Liver (tissue), 9 donors: ENCODE measurements around the gene RNF181. TPM values are rescaled to one million over a fixed set of nuclear protein-coding genes. Genes with fewer than 3 reads are reported as not detected.

Experiments
- DNase-seq: peaks from one replicate; pipeline ENCODE4 v3.0.0-alpha.2; 2017; ENCODE audit warnings: low spot score
- H3K27ac ChIP-seq, 2 donors: one replicate each; pipeline ENCODE4 v1.7.0; 2013; ENCODE audit warnings: inconsistent platforms in 2 of 2, low read length in 2 of 2, control low read depth in 1 of 2, low read depth in 1 of 2, mild to moderate bottlenecking in 1 of 2
- H3K27me3 ChIP-seq, 4 donors: one replicate each; pipeline versions ENCODE4 v1.6.1 to v1.7.0; 2013; ENCODE audit warnings: low read length in 3 of 4, inconsistent platforms in 1 of 4, mild to moderate bottlenecking in 1 of 4, moderate library complexity in 1 of 4; ENCODE audit not compliant: control insufficient read depth in 4 of 4, insufficient read depth in 4 of 4
- H3K36me3 ChIP-seq, 4 donors: one replicate each; pipeline versions ENCODE4 v1.6.1 to v1.7.0; 2013; ENCODE audit warnings: low read length in 3 of 4, mild to moderate bottlenecking in 3 of 4, low read depth in 1 of 4, moderate library complexity in 1 of 4; ENCODE audit not compliant: control insufficient read depth in 4 of 4, insufficient read depth in 3 of 4
- H3K4me1 ChIP-seq, 4 donors: one replicate each; pipeline versions ENCODE4 v1.6.1 to v1.7.0; 2013; ENCODE audit warnings: low read length in 3 of 4, mild to moderate bottlenecking in 3 of 4, moderate library complexity in 1 of 4; ENCODE audit not compliant: control insufficient read depth in 4 of 4, insufficient read depth in 4 of 4
- H3K4me3 ChIP-seq, 3 donors: one replicate each; pipeline versions ENCODE4 v1.6.1 to v1.7.0; 2013; ENCODE audit warnings: low read length in 3 of 3, control low read depth in 1 of 3, low read depth in 1 of 3, mild to moderate bottlenecking in 1 of 3
- H3K9ac ChIP-seq, 2 donors: one replicate each; pipeline ENCODE4 v1.7.0; 2013; ENCODE audit warnings: low read length in 2 of 2, mild to moderate bottlenecking in 2 of 2, moderate library complexity in 2 of 2, control low read depth in 1 of 2, low read depth in 1 of 2
- H3K9me3 ChIP-seq, 4 donors: one replicate each; pipeline versions ENCODE4 v1.6.1 to v1.7.0; 2013; ENCODE audit warnings: low read length in 3 of 4; ENCODE audit not compliant: control insufficient read depth in 4 of 4
- EGR1 ChIP-seq, 2 donors: IDR thresholded peaks; 2 replicates each; pipeline ENCODE4 v1.6.1; 2016 to 2018; ENCODE audit warnings: antibody characterized with exemption in 2 of 2, low read depth in 2 of 2
- FOXA2 ChIP-seq: IDR thresholded peaks from 2 replicates; pipeline ENCODE4 v1.6.1; 2016; ENCODE audit warnings: antibody characterized with exemption
- GABPA ChIP-seq, 2 donors: IDR thresholded peaks in 1 of 2; conservative IDR thresholded peaks in 1 of 2; 2 replicates each; pipeline ENCODE4 v1.6.1; 2016; ENCODE audit warnings: antibody characterized with exemption in 2 of 2, mild to moderate bottlenecking in 1 of 2, moderate library complexity in 1 of 2
- HNF4A ChIP-seq, 2 donors: conservative IDR thresholded peaks; 2 replicates each; pipeline ENCODE4 v1.6.1; 2016; ENCODE audit warnings: antibody characterized with exemption in 2 of 2, mild to moderate bottlenecking in 2 of 2
- HNF4G ChIP-seq: IDR thresholded peaks from 2 replicates; pipeline ENCODE4 v1.6.1; 2016; ENCODE audit warnings: antibody characterized with exemption
- JUND ChIP-seq, 2 donors: IDR thresholded peaks; 2 replicates each; pipeline ENCODE4 v1.6.1; 2016; ENCODE audit warnings: antibody characterized with exemption in 2 of 2
- NR2F2 ChIP-seq: IDR thresholded peaks from 2 replicates; pipeline ENCODE4 v1.6.1; 2016; ENCODE audit warnings: antibody characterized with exemption
- RAD21 ChIP-seq, 2 donors: IDR thresholded peaks; 2 replicates each; pipeline ENCODE4 v1.6.1; 2016; ENCODE audit warnings: antibody characterized with exemption in 2 of 2, mild to moderate bottlenecking in 2 of 2
- RXRA ChIP-seq, 2 donors: IDR thresholded peaks; 2 replicates each; pipeline ENCODE4 v1.6.1; 2017 to 2018; ENCODE audit warnings: antibody characterized with exemption in 2 of 2, mild to moderate bottlenecking in 1 of 2
- SP1 ChIP-seq: IDR thresholded peaks from 2 replicates; pipeline ENCODE4 v1.6.1; 2018; ENCODE audit warnings: antibody characterized with exemption, mild to moderate bottlenecking
- TAF1 ChIP-seq: conservative IDR thresholded peaks from 2 replicates; pipeline ENCODE4 v1.6.1; 2016; ENCODE audit warnings: antibody characterized with exemption, mild to moderate bottlenecking
- YY1 ChIP-seq: IDR thresholded peaks from 2 replicates; pipeline ENCODE4 v1.6.1; 2016; ENCODE audit warnings: antibody characterized with exemption, mild to moderate bottlenecking
- WGBS: extraction: QIAGEN DNeasy Blood & Tissue Kit; methylation state at CpG from one replicate; pipeline ENCODE4 v1.1.7; 2013; 5-methylcytosine and 5-hydroxymethylcytosine counted together
- polyA plus RNA-seq, 2 donors: library from polyadenylated mRNA; stranded (reverse) in 1 of 2; unstranded in 1 of 2; fragments of 200-250 nt in 1 of 2; fragments of >200 nt in 1 of 2; fragmentation: Nextera tagmentation in 1 of 2; extraction: Ambion mirVana in 1 of 2; gene quantifications; one replicate each; pipeline versions ENCODE4 v1.2.1 to v1.2.3, GENCODE V29; 2013 to 2015
- total RNA-seq, 2 donors: library from RNA; depleted of rRNA; stranded (reverse); fragments of >200 nt; gene quantifications; one replicate each; pipeline ENCODE4 v1.2.3, GENCODE V29; 2014
- TF ChIP-seq, protein P1 (sequence below): IDR thresholded peaks from 2 replicates; pipeline ENCODE4 v1.6.1; 2016; ENCODE audit warnings: antibody characterized with exemption
- TF ChIP-seq, protein P2 (sequence below): fragments of 150-350 bp; IDR thresholded peaks from 2 replicates; pipeline ENCODE4 v1.5.1; 2017; ENCODE audit warnings: improper control_type of control experiment, low read depth, low read length; ENCODE audit not compliant: missing input control
- TF ChIP-seq, protein P3 (sequence below): IDR thresholded peaks from 2 replicates; pipeline ENCODE4 v1.6.1; 2016; ENCODE audit warnings: antibody characterized with exemption
- donor health status: healthy.
- donor health status: healthy.
- donor health status: healthy.
- donor health status: healthy.
- donor health status: healthy.

RNF181 gene
- total and polyA plus RNA-seq, 4 donors: 101 to 195 (median 114) TPM

DNA sequence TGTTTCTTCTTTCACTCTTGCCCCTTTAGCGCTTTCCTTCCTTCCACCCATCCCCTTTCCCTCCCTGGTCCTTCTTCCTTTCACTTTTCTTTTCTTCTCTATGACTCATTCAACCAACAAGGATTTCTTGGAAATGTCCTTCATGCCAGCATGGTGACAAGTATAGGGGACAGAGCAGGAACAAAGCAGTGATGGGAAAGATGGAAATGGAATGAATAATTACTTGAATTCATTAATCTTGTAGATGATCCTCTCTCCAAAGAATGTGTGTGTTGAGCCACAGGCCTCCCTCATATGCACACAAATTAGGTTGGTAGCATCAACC, 9.8 kb upstream of the RNF181 start:
- DNase-seq: no peak
- H3K27me3 ChIP-seq: no peaks in the 10 kb centered on the region
- H3K4me1 ChIP-seq: peaks cover 12 to 46% (median 30%) of the 10 kb centered on the region in 4 donors
- 71% methylated on average over 1 of the region's 1 CpG for WGBS
- peaks cover 0 to 7% (median 2%) of the 10 kb centered on the region in 4 donors for H3K36me3 ChIP-seq
- H3K9me3 ChIP-seq: no peaks in the 10 kb centered on the region
- TF ChIP-seq JUND (IDR thresholded peaks at IDR 0.05) (peak in 1 of 2 donors; percentile 57), HNF4A (conservative IDR thresholded peaks at IDR 0.05) (no peak)
- no peak overlapping the region for H3K9ac ChIP-seq
- peak overlapping the region; percentile 85 to 89 for H3K27ac ChIP-seq
- H3K4me3 ChIP-seq: peak overlapping the region in 1 of 3 donors; percentile 14

DNA sequence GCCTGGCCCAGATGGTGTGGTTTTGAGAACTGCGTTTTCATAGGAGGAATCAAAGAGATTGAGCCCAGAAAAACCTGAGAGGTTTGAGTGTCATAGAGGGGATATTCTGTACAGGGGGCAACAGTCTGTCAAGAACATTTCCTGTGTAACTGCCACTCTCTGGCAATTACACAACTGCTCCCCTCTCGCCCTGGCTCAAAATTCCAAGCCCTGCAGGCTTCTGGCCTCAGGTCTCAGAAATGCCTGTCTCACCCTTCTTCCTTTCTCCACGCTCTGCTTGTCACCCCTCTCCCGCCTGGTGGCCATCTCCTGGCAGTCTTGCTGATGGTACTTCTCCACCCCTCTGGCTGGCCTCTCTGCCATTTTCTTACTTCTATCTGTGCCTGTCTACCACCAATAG, 7.3 kb upstream of the RNF181 start:
- Histone ChIP-seq H3K4me3 (no peak overlapping the region), H3K9ac (no peak overlapping the region)

DNA sequence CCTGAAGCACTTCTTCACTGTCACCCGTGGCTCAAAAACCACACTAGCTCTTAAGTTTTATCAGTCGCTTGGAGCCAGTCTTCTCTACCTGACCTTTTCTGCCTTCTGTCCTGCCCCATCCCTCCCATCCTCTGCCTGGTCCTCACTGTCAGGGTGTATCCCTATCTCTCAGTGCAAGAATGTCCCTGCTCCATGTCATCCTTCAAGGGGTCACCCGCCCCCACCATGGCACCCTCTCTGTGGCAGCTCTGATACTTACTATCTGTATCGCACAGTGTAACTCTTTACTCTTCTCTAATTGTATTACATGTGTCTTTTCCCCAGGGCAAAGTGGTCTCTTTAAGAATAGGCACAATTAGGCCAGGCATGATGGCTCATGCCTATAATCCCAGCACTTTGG, 6.9 kb upstream of the RNF181 start:
- peak overlapping the region; percentile 32 to 74 for H3K27ac ChIP-seq
- no peaks in the 10 kb centered on the region for H3K36me3 ChIP-seq
- TF ChIP-seq HNF4G (no peak), FOXA2 (no peak), TAF1 (no peak), RAD21 (IDR thresholded peaks at IDR 0.05) (no peak), NR2F2 (no peak), RXRA (IDR thresholded peaks at IDR 0.05) (no peak), EGR1 (IDR thresholded peaks at IDR 0.05; ENCODE audit: low read depth in 2 of 2) (no peak), SP1 (no peak), HNF4A (conservative IDR thresholded peaks at IDR 0.05) (no peak), GABPA (IDR thresholded peaks at IDR 0.05 in 1 of 2, conservative IDR thresholded peaks at IDR 0.05 in 1 of 2) (no peak)
- TF ChIP-seq, protein P1, sequence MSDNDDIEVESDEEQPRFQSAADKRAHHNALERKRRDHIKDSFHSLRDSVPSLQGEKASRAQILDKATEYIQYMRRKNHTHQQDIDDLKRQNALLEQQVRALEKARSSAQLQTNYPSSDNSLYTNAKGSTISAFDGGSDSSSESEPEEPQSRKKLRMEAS: no peak
- TF ChIP-seq, protein P2, sequence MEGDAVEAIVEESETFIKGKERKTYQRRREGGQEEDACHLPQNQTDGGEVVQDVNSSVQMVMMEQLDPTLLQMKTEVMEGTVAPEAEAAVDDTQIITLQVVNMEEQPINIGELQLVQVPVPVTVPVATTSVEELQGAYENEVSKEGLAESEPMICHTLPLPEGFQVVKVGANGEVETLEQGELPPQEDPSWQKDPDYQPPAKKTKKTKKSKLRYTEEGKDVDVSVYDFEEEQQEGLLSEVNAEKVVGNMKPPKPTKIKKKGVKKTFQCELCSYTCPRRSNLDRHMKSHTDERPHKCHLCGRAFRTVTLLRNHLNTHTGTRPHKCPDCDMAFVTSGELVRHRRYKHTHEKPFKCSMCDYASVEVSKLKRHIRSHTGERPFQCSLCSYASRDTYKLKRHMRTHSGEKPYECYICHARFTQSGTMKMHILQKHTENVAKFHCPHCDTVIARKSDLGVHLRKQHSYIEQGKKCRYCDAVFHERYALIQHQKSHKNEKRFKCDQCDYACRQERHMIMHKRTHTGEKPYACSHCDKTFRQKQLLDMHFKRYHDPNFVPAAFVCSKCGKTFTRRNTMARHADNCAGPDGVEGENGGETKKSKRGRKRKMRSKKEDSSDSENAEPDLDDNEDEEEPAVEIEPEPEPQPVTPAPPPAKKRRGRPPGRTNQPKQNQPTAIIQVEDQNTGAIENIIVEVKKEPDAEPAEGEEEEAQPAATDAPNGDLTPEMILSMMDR: no peak
- TF ChIP-seq, protein P3, sequence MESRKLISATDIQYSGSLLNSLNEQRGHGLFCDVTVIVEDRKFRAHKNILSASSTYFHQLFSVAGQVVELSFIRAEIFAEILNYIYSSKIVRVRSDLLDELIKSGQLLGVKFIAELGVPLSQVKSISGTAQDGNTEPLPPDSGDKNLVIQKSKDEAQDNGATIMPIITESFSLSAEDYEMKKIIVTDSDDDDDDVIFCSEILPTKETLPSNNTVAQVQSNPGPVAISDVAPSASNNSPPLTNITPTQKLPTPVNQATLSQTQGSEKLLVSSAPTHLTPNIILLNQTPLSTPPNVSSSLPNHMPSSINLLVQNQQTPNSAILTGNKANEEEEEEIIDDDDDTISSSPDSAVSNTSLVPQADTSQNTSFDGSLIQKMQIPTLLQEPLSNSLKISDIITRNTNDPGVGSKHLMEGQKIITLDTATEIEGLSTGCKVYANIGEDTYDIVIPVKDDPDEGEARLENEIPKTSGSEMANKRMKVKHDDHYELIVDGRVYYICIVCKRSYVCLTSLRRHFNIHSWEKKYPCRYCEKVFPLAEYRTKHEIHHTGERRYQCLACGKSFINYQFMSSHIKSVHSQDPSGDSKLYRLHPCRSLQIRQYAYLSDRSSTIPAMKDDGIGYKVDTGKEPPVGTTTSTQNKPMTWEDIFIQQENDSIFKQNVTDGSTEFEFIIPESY: no peak
- H3K4me3 ChIP-seq: no peak overlapping the region
- H3K4me1 ChIP-seq: peaks cover 12 to 43% (median 30%) of the 10 kb centered on the region in 4 donors
- no peak overlapping the region for H3K9ac ChIP-seq
- no peak for DNase-seq
- no peaks in the 10 kb centered on the region for H3K9me3 ChIP-seq
- 82% methylated on average over 4 of the region's 4 CpGs for WGBS
- no peaks in the 10 kb centered on the region for H3K27me3 ChIP-seq

More for the DNA sequence above, 7.3 kb upstream of the RNF181 start:
- Histone ChIP-seq H3K4me1 (peaks cover 12 to 47% (median 32%) of the 10 kb centered on the region in 4 donors), H3K27me3 (no peaks in the 10 kb centered on the region), H3K36me3 (no peaks in the 10 kb centered on the region), H3K27ac (peak overlapping the region; percentile 32 to 74), H3K9me3 (no peaks in the 10 kb centered on the region)
- 69% methylated on average over 4 of the region's 4 CpGs for WGBS
- no peak for DNase-seq
- TF ChIP-seq SP1 (no peak), NR2F2 (no peak), YY1 (no peak), FOXA2 (no peak)
